Measurements from ENCODE around the gene BCL11B.

- no peak for TF ChIP-seq CTCF (IDR thresholded peaks at IDR 0.05)
- TF ChIP-seq EP300 (IDR thresholded peaks at IDR 0.05) = no peak
Measured at GRCh38 chr14:99235582-99236320, 36.2 kb downstream of the BCL11B start.

Data from upper lobe of left lung (tissue), 4 donors.